Tibial nerve (tissue), 4 donors: Measurements from ENCODE around the gene ADO.

Experiments
- EP300 ChIP-seq, 2 donors: sonication (generic); formaldehyde crosslinking; IDR thresholded peaks; one replicate each; pipeline ENCODE4 v1.6.1; 2017; ENCODE audit warnings: antibody characterized with exemption in 2 of 2, mild to moderate bottlenecking in 1 of 2
- POLR2A ChIP-seq, 2 donors: fragments of 450-650 bp; IDR thresholded peaks; one replicate each; pipeline ENCODE4 v1.6.1; 2017; ENCODE audit warnings: antibody characterized with exemption in 2 of 2, mild to moderate bottlenecking in 2 of 2, moderate library complexity in 2 of 2
- TF ChIP-seq, protein P1 (sequence below), 5 experiments: fragments of 200-600 bp in 3 of 5; fragments of 450-650 bp in 2 of 5; sonication (generic) in 3 of 5; IDR thresholded peaks; one replicate each; pipeline ENCODE4 v1.5.1; 2016 to 2019; ENCODE audit warnings: antibody characterized with exemption in 5 of 5, mild to moderate bottlenecking in 3 of 5, moderate library complexity in 2 of 5

DNA sequence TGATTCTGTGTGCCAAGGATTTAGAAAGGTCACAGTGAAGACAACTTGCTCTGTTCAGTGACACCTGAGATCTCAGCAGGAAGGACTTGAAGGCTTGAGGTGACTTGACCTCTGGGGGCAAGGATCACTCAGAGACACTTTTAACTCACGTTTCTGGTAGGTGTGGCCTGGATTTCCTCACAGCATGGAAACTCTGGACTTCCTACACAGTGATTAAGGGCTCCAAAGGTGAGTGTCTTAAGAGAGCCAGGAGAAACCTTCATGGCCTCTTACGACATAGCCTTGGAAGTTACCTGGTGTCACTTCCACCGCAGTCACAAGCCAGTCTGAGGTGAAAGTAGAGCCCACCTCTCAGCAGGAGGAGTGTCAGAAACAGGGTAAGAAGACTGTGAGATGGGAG, 38.1 kb upstream of the ADO start:
- TF ChIP-seq, protein P1, sequence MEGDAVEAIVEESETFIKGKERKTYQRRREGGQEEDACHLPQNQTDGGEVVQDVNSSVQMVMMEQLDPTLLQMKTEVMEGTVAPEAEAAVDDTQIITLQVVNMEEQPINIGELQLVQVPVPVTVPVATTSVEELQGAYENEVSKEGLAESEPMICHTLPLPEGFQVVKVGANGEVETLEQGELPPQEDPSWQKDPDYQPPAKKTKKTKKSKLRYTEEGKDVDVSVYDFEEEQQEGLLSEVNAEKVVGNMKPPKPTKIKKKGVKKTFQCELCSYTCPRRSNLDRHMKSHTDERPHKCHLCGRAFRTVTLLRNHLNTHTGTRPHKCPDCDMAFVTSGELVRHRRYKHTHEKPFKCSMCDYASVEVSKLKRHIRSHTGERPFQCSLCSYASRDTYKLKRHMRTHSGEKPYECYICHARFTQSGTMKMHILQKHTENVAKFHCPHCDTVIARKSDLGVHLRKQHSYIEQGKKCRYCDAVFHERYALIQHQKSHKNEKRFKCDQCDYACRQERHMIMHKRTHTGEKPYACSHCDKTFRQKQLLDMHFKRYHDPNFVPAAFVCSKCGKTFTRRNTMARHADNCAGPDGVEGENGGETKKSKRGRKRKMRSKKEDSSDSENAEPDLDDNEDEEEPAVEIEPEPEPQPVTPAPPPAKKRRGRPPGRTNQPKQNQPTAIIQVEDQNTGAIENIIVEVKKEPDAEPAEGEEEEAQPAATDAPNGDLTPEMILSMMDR (IDR thresholded peaks at IDR 0.05): no peak
- TF ChIP-seq POLR2A (IDR thresholded peaks at IDR 0.05) (no peak), EP300 (IDR thresholded peaks at IDR 0.05) (no peak)
